Nephron (organoid): ENCODE data around the gene ASB7.
A peak's percentile ranks its signal among the peaks of the same experiment; 100 is the strongest.

Experiments used
- H3K27ac Mint-ChIP-seq, 3 experiments: 2 replicates each; pipeline ENCODE4 v1.8.0; 2020; ENCODE audit warnings: mixed read lengths in 3 of 3, mild to moderate bottlenecking in 2 of 3, moderate library complexity in 1 of 3
- H3K27me3 Mint-ChIP-seq: 2 replicates; pipeline ENCODE4 v1.8.0; 2021; ENCODE audit warnings: low read depth, mild to moderate bottlenecking, moderate library complexity, mixed read lengths
- H3K36me3 Mint-ChIP-seq: 2 replicates; pipeline ENCODE4 v1.8.0; 2020; ENCODE audit warnings: low read depth, mixed read lengths
- H3K4me1 Mint-ChIP-seq: 2 replicates; pipeline ENCODE4 v1.8.0; 2020; ENCODE audit warnings: mixed read lengths
- H3K4me3 Mint-ChIP-seq, 3 experiments: 2 replicates each; pipeline ENCODE4 v1.8.0; 2020; ENCODE audit warnings: mild to moderate bottlenecking in 3 of 3, mixed read lengths in 3 of 3, moderate library complexity in 2 of 3
- H3K9me3 Mint-ChIP-seq: 2 replicates; pipeline ENCODE4 v1.8.0; 2020; ENCODE audit warnings: mixed read lengths
- CTCF ChIP-seq, 3 experiments: fragments of 200-600 bp; sonication (generic); IDR thresholded peaks; one replicate each; pipeline ENCODE4 v1.5.0; 2021; ENCODE audit warnings: antibody characterized with exemption in 3 of 3; ENCODE audit not compliant: unreplicated experiment in 3 of 3

Gene ASB7

GRCh38 chr15:100687582-100688141, 85.3 kb downstream of the ASB7 start:
- Mint-ChIP-seq H3K36me3 (no peaks in the 10 kb centered on the region), H3K4me3 (peak overlapping the region in 2 of 3 experiments; percentile 8 to 42), H3K4me1 (peaks cover 32% of the 10 kb centered on the region), H3K9me3 (peaks cover 2% of the 10 kb centered on the region), H3K27ac (peak overlapping the region; percentile 17 to 96 (median 86)), H3K27me3 (peaks cover 3% of the 10 kb centered on the region)
- TF ChIP-seq CTCF (IDR thresholded peaks at IDR 0.05; ENCODE audit: unreplicated experiment in 3 of 3) = no peak

GRCh38 chr15:100688549-100689120, 86.2 kb downstream of the ASB7 start:
- Mint-ChIP-seq H3K4me1 (peaks cover 22% of the 10 kb centered on the region), H3K9me3 (peaks cover 2% of the 10 kb centered on the region), H3K4me3 (no peak overlapping the region), H3K36me3 (no peaks in the 10 kb centered on the region), H3K27me3 (peaks cover 6% of the 10 kb centered on the region), H3K27ac (peak overlapping the region in 1 of 3 experiments; percentile 96)
- TF ChIP-seq CTCF (IDR thresholded peaks at IDR 0.05; ENCODE audit: unreplicated experiment in 3 of 3) = no peak

GRCh38 chr15:100689131-100689899, 86.9 kb downstream of the ASB7 start:
- H3K27ac Mint-ChIP-seq = peak overlapping the region in 1 of 3 experiments; percentile 96
- no peak overlapping the region for H3K4me3 Mint-ChIP-seq
- peaks cover 2% of the 10 kb centered on the region for H3K9me3 Mint-ChIP-seq
- peaks cover 28% of the 10 kb centered on the region for H3K4me1 Mint-ChIP-seq
- no peaks in the 10 kb centered on the region for H3K36me3 Mint-ChIP-seq
- no peak for TF ChIP-seq CTCF (IDR thresholded peaks at IDR 0.05; ENCODE audit: unreplicated experiment in 3 of 3)
- peaks cover 6% of the 10 kb centered on the region for H3K27me3 Mint-ChIP-seq

GRCh38 chr15:100690032-100690794, 87.8 kb downstream of the ASB7 start:
- no peak for TF ChIP-seq CTCF (IDR thresholded peaks at IDR 0.05; ENCODE audit: unreplicated experiment in 3 of 3)
- peaks cover 6% of the 10 kb centered on the region for H3K27me3 Mint-ChIP-seq
- H3K36me3 Mint-ChIP-seq = no peaks in the 10 kb centered on the region
- H3K9me3 Mint-ChIP-seq = peaks cover 2% of the 10 kb centered on the region
- peaks cover 33% of the 10 kb centered on the region for H3K4me1 Mint-ChIP-seq
- H3K4me3 Mint-ChIP-seq = no peak overlapping the region
- H3K27ac Mint-ChIP-seq = peak overlapping the region in 2 of 3 experiments; percentile 34 to 96

- no peak for TF ChIP-seq CTCF (IDR thresholded peaks at IDR 0.05; ENCODE audit: unreplicated experiment in 3 of 3)
- H3K4me3 Mint-ChIP-seq = no peak overlapping the region
- peak overlapping the region in 2 of 3 experiments; percentile 34 to 96 for H3K27ac Mint-ChIP-seq
- peaks cover 4% of the 10 kb centered on the region for H3K9me3 Mint-ChIP-seq
- no peaks in the 10 kb centered on the region for H3K36me3 Mint-ChIP-seq
- H3K27me3 Mint-ChIP-seq = peaks cover 6% of the 10 kb centered on the region
- peaks cover 33% of the 10 kb centered on the region for H3K4me1 Mint-ChIP-seq
Observed at GRCh38 chr15:100690795-100691158, 88.4 kb downstream of the ASB7 start.
